H1 (cell line): ENCODE results near the gene GRB7. TPM values are rescaled to one million over a fixed set of nuclear protein-coding genes. Genes with fewer than 3 reads are reported as not detected.

ENCODE experiments used
- BCL11A ChIP-seq, 2 experiments: IDR thresholded peaks; one replicate each; pipeline ENCODE4 v1.6.1; 2011; ENCODE audit warnings: low read depth in 2 of 2, low read length in 2 of 2, mild to moderate bottlenecking in 2 of 2
- POLR2A ChIP-seq, 2 experiments: IDR thresholded peaks; 1 replicate in 1 of 2; 2 replicates in 1 of 2; pipeline ENCODE4 v1.6.1; 2011; ENCODE audit warnings: low read depth in 2 of 2, low read length in 2 of 2, mild to moderate bottlenecking in 2 of 2; ENCODE audit errors: control extremely low read depth in 1 of 2
- TBP ChIP-seq: IDR thresholded peaks from 2 replicates; pipeline ENCODE4 v1.6.1; 2011; ENCODE audit warnings: low read depth, low read length, improper control_type of control experiment
- TEAD4 ChIP-seq: IDR thresholded peaks from 2 replicates; pipeline ENCODE4 v1.6.1; 2012; ENCODE audit warnings: low read depth, low read length, inconsistent platforms, mixed read lengths
- polyA plus RNA-seq, 7 experiments: library from polyadenylated mRNA; depleted of rRNA in 3 of 7; stranded (reverse) in 5 of 7; unstranded in 2 of 7; fragments of >200 nt in 5 of 7; fragments of 200-250 nt in 2 of 7; gene quantifications; 1 replicate in 5 of 7; 2 replicates in 1 of 7; 4 replicates in 1 of 7; pipeline versions ENCODE4 v1.2.1 to v1.2.3, GENCODE V29; 2011 to 2013; ENCODE audit warnings: missing spikeins in 2 of 7, mixed read lengths in 2 of 7
- total RNA-seq: library from RNA; stranded (reverse); fragmentation: NEBNext Ultra II Directional; extraction: Animal tissue kit (Norgen Biotek cat#: 25700); gene quantifications from 2 replicates; pipeline ENCODE4 v1.2.1, GENCODE V29; 2021

GRB7 gene
- total and polyA plus RNA-seq, 2 of the 8 experiments (the other 6 are each of a cell fraction or from before 2014, with no cell fraction given) = 32.2 to 41.5 TPM

- TF ChIP-seq BCL11A (IDR thresholded peaks at IDR 0.05; ENCODE audit: low read depth in 2 of 2, low read length in 2 of 2) (no peak), POLR2A (IDR thresholded peaks at IDR 0.05; ENCODE audit: control extremely low read depth in 1 of 2, low read depth in 2 of 2, low read length in 2 of 2) (no peak), TBP (no peak), TEAD4 (no peak)
Observed at GRCh38 chr17:39793301-39793872, 55.6 kb downstream of the GRB7 start (continued).
